Upper lobe of left lung (tissue), 6 donors: Measurements from ENCODE around the gene FASTK. TPM values are rescaled to one million over a fixed set of nuclear protein-coding genes. Genes with fewer than 3 reads are reported as not detected.

Experiments
- ATAC-seq, 2 donors: fragments of 200-7000 bp; cut with Tn5 transposase; one replicate each; pipeline ENCODE4 v1.9.1; 2022; ENCODE audit warnings: mild to moderate bottlenecking in 2 of 2, moderate library complexity in 2 of 2; ENCODE audit not compliant: low FRiP score in 2 of 2
- DNase-seq, 2 donors: peaks; one replicate each; pipeline ENCODE4 v3.0.0-alpha.2; 2019 to 2020
- H3K27ac ChIP-seq, 4 donors: fragments of 200-600 bp; sonication (generic); one replicate each; pipeline ENCODE4 v1.5.1; 2016 to 2019
- H3K27me3 ChIP-seq, 4 donors: fragments of 200-600 bp; sonication (generic); one replicate each; pipeline ENCODE4 v1.5.1; 2017 to 2019
- H3K36me3 ChIP-seq, 4 donors: fragments of 200-600 bp; sonication (generic); one replicate each; pipeline ENCODE4 v1.5.1; 2016 to 2019
- H3K4me1 ChIP-seq, 4 donors: fragments of 200-600 bp; sonication (generic); one replicate each; pipeline ENCODE4 v1.5.1; 2018 to 2019
- H3K4me3 ChIP-seq, 4 donors: fragments of 200-600 bp; sonication (generic); one replicate each; pipeline ENCODE4 v1.5.1; 2017 to 2019; ENCODE audit warnings: mild to moderate bottlenecking in 2 of 4, moderate library complexity in 1 of 4
- H3K9me3 ChIP-seq, 4 donors: fragments of 200-600 bp; sonication (generic); one replicate each; pipeline ENCODE4 v1.5.1; 2018 to 2019
- EP300 ChIP-seq, 4 donors: sonication (generic); formaldehyde crosslinking; IDR thresholded peaks; one replicate each; pipeline ENCODE4 v1.5.1; 2017; ENCODE audit warnings: antibody characterized with exemption in 4 of 4, control low read depth in 2 of 4
- POLR2A ChIP-seq, 4 donors: fragments of 450-650 bp; IDR thresholded peaks; one replicate each; pipeline ENCODE4 v1.5.1; 2016 to 2017; ENCODE audit warnings: antibody characterized with exemption in 4 of 4, mild to moderate bottlenecking in 2 of 4
- POLR2AphosphoS5 ChIP-seq, 2 donors: sonication (generic); formaldehyde crosslinking; IDR thresholded peaks; one replicate each; pipeline ENCODE4 v1.5.1; 2017; ENCODE audit warnings: antibody characterized with exemption in 2 of 2
- WGBS, 2 donors: methylation state at CpG; one replicate each; pipeline ENCODE4 v1.1.5; 2017 to 2018; 5-methylcytosine and 5-hydroxymethylcytosine counted together
- total RNA-seq, 6 donors: library from RNA; depleted of rRNA in 4 of 6; stranded (reverse); fragments of >200 nt in 4 of 6; gene quantifications; one replicate each; pipeline versions ENCODE4 v1.1.0 to v1.2.1, GENCODE V29; 2016 to 2021
- TF ChIP-seq, protein P1 (sequence below), 6 experiments: fragments of 450-650 bp in 4 of 6; fragments of 200-600 bp in 2 of 6; sonication (generic) in 2 of 6; IDR thresholded peaks; one replicate each; pipeline ENCODE4 v1.5.1; 2016 to 2019; ENCODE audit warnings: antibody characterized with exemption in 6 of 6
- donor health status: DM: no; HTN: no; CAD: no; lungs with moderate emphysema.
- donor health status: DM: no; HTN: yes; CAD: no; lungs with severe emphysema.

FASTK gene
- total RNA-seq, 6 donors from 2014 or later = 54.3 to 136 (median 78.0) TPM

DNA sequence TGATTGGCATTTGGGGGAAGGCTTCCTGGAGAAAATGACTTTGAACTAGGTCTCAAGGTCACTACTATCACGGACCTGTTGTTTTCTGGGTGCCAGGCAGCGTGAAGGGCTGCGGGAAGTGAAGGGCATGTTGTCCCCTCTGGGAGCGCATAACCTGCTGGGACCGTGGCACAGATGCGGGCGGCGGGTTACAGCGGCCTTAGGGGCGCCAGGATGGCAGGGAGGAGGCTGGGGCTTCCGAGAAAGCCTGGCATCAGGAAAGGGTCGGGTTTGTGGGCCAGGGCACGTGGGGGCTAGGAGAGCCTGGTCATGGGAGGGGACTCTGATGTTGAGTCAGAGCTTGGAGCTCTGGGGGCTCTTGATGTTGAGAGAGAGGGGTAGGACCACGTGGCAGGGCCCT is 15.1 kb downstream of the FASTK start:
- H3K27me3 ChIP-seq = no peaks in the 10 kb centered on the region
- no peak overlapping the region for H3K27ac ChIP-seq
- peaks cover 41 to 76% (median 68%) of the 10 kb centered on the region in 4 donors for H3K36me3 ChIP-seq
- no peak for TF ChIP-seq EP300 (IDR thresholded peaks at IDR 0.05)
- TF ChIP-seq, protein P1, sequence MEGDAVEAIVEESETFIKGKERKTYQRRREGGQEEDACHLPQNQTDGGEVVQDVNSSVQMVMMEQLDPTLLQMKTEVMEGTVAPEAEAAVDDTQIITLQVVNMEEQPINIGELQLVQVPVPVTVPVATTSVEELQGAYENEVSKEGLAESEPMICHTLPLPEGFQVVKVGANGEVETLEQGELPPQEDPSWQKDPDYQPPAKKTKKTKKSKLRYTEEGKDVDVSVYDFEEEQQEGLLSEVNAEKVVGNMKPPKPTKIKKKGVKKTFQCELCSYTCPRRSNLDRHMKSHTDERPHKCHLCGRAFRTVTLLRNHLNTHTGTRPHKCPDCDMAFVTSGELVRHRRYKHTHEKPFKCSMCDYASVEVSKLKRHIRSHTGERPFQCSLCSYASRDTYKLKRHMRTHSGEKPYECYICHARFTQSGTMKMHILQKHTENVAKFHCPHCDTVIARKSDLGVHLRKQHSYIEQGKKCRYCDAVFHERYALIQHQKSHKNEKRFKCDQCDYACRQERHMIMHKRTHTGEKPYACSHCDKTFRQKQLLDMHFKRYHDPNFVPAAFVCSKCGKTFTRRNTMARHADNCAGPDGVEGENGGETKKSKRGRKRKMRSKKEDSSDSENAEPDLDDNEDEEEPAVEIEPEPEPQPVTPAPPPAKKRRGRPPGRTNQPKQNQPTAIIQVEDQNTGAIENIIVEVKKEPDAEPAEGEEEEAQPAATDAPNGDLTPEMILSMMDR (IDR thresholded peaks at IDR 0.05) = no peak
- no peak for TF ChIP-seq POLR2A (IDR thresholded peaks at IDR 0.05)
- TF ChIP-seq POLR2AphosphoS5 (IDR thresholded peaks at IDR 0.05) = no peak
- ATAC-seq (no peak), DNase-seq (peak in 1 of 2 donors; percentile 69)
- peaks cover 19 to 35% (median 29%) of the 10 kb centered on the region in 4 donors for H3K4me1 ChIP-seq
- H3K9me3 ChIP-seq = no peaks in the 10 kb centered on the region
- no peak overlapping the region for H3K4me3 ChIP-seq
- 93 to 95% methylated on average over 14 of the region's 14 CpGs for WGBS, 2 donors

DNA sequence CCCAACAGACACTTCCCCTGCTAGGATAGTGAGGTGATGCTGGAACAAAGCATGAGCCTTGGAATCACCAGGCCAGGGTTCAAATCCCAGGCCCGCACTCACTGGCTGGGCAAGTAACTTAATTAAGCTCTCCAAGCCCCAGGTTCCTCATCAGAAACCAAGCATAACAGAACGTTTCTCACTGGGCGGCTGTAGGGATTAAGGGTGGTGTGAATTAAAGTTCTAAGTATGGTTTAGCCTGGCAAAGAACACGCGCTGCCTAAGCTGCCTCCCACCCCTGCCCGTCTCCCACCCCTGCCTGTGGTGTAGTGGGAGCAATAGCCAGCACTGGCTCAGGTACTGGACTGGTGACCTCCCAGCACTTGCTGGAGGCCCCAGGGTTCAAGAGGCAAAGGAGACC is 15.6 kb downstream of the FASTK start:
- TF ChIP-seq POLR2AphosphoS5 (IDR thresholded peaks at IDR 0.05) (no peak), EP300 (IDR thresholded peaks at IDR 0.05) (no peak), POLR2A (IDR thresholded peaks at IDR 0.05) (no peak)
- TF ChIP-seq, protein P1 (IDR thresholded peaks at IDR 0.05) = no peak
- peaks cover 23 to 39% (median 34%) of the 10 kb centered on the region in 4 donors for H3K4me1 ChIP-seq
- no peaks in the 10 kb centered on the region for H3K9me3 ChIP-seq
- H3K27me3 ChIP-seq = no peaks in the 10 kb centered on the region
- peaks cover 36 to 71% (median 63%) of the 10 kb centered on the region in 4 donors for H3K36me3 ChIP-seq
- WGBS, 2 donors = 92 to 93% methylated on average over 5 to 6 of the region's 6 CpGs
- no peak overlapping the region for H3K4me3 ChIP-seq
- DNase-seq (peak in 1 of 2 donors; percentile 20), ATAC-seq (no peak)
- no peak overlapping the region for H3K27ac ChIP-seq

DNA sequence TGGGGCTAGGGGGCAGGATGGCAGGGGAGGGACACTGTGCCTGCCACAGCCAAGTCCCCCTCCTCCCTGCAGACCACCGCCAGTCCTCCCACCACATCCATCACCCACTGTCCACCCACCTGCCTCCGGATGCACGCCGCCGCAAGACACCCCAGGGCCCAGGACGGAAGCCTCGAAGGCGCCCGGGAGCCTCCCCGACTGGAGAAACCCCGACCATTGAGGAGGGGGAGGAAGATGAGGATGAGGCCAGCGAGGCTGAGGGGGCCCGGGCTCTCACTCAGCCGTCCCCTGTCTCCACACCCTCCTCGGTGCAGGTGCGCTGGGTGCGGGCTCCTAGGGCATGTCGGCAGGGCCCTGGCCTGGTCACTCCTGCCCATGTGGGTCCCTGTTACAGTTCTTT is 16.2 kb downstream of the FASTK start:
- Histone ChIP-seq H3K27me3 (no peaks in the 10 kb centered on the region), H3K27ac (no peak overlapping the region), H3K9me3 (no peaks in the 10 kb centered on the region), H3K4me1 (peaks cover 23 to 39% (median 34%) of the 10 kb centered on the region in 4 donors), H3K36me3 (peaks cover 33 to 65% (median 57%) of the 10 kb centered on the region in 4 donors), H3K4me3 (no peak overlapping the region)
- 96 to 97% methylated on average over 16 to 18 of the region's 18 CpGs for WGBS, 2 donors
- ATAC-seq (no peak), DNase-seq (peak in 1 of 2 donors; percentile 78)
- TF ChIP-seq POLR2A (IDR thresholded peaks at IDR 0.05) (no peak), EP300 (IDR thresholded peaks at IDR 0.05) (no peak), POLR2AphosphoS5 (IDR thresholded peaks at IDR 0.05) (no peak)
- TF ChIP-seq, protein P1 (IDR thresholded peaks at IDR 0.05) = no peak

DNA sequence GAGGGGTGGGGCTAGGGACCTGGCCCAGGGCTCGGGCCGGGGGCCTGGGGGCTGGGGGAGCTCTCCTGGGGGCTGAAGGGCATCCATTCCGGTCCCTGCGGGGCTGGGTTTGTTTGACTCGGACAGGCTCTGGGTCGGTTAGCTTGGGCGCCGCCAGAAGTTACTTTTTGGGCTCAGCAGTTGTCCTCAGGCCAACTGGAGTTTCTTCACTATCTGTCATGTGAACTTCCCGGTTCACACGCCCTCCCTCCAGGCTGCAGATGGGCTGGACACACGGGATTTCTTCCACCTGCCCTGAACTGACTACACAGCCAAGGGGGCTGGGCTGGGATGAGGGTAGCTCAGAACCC is 17.4 kb downstream of the FASTK start:
- peak in 1 of 2 donors; percentile 0 for ATAC-seq
- Histone ChIP-seq H3K27ac (peak overlapping the region; percentile 59 to 99 (median 82)), H3K36me3 (peaks cover 28 to 53% (median 45%) of the 10 kb centered on the region in 4 donors)

More for the DNA sequence above, 17.4 kb downstream of the FASTK start:
- WGBS, 2 donors = 67% methylated on average over 11 of the region's 11 CpGs; no CpG with 5 or more reads in 1 of the 2 donors
- TF ChIP-seq EP300 (IDR thresholded peaks at IDR 0.05) (no peak), POLR2AphosphoS5 (IDR thresholded peaks at IDR 0.05) (no peak), POLR2A (IDR thresholded peaks at IDR 0.05) (no peak)
- TF ChIP-seq, protein P1 (IDR thresholded peaks at IDR 0.05) = no peak
- no peaks in the 10 kb centered on the region for H3K27me3 ChIP-seq
- H3K9me3 ChIP-seq = no peaks in the 10 kb centered on the region
- H3K4me1 ChIP-seq = peaks cover 30 to 51% (median 44%) of the 10 kb centered on the region in 4 donors
- H3K4me3 ChIP-seq = peak overlapping the region in 3 of 4 donors; percentile 13 to 88 (median 40)
- no peak for DNase-seq
